ENCODE measurements around the gene GPR55. TPM values are rescaled to one million over a fixed set of nuclear protein-coding genes. Genes with fewer than 3 reads are reported as not detected.

Gene GPR55
- total RNA-seq, 1 experiment from 2014 or later = 0.19 TPM

GRCh38 chr2:230898016-230898712 is 26.9 kb downstream of the GPR55 start:
- POLR2A ChIA-PET (ENCODE audit: low non-redundant PET) = interaction anchor here (0.7 kb wide), 1 partner anchor 11 kb away, joined by 4 read pairs; no protein-coding TSS in a partner anchor
- BruUV-seq (replicated peaks) = no TSS peak

GRCh38 chr2:230896346-230897115 is 28.5 kb downstream of the GPR55 start:
- DNase-seq (ENCODE audit: low spot score) = no peak
- H3K9me3 ChIP-seq (ENCODE audit: low read depth, low read length, poor library complexity, severe bottlenecking) = no peaks in the 10 kb centered on the region
- H3K4me3 ChIP-seq (ENCODE audit: low read depth, low read length, poor library complexity, severe bottlenecking) = no peak overlapping the region
- H3K27me3 ChIP-seq (replicated peaks; ENCODE audit: insufficient read depth, low read depth, low read length, poor library complexity) = no peaks in the 10 kb centered on the region
- no TSS peak for BruUV-seq (replicated peaks)
- no peak for TF ChIP-seq EZH2 (IDR thresholded peaks at IDR 0.05; ENCODE audit: borderline replicate concordance, low read depth, low read length, poor library complexity, severe bottlenecking)
- TF ChIP-seq CTCF (conservative IDR thresholded peaks at IDR 0.05; ENCODE audit: low read depth, low read length) = no peak
- no peaks in the 10 kb centered on the region for H3K4me1 ChIP-seq (ENCODE audit: insufficient read depth, low read length, poor library complexity, severe bottlenecking)
- ChIA-PET POLR2A (ENCODE audit: low non-redundant PET) (no interaction called here), CTCF (no interaction called here)
- H3K27ac ChIP-seq (ENCODE audit: low read depth, low read length, poor library complexity, severe bottlenecking) = no peak overlapping the region
- intact Hi-C loops (cut with micrococcal nuclease; ENCODE audit: unreplicated experiment) = no loop called here
- no peaks in the 10 kb centered on the region for H3K36me3 ChIP-seq (ENCODE audit: insufficient read depth, low read length, poor library complexity, severe bottlenecking)

More at GRCh38 chr2:230898016-230898712, 26.9 kb downstream of the GPR55 start:
- Histone ChIP-seq H3K27ac (ENCODE audit: low read depth, low read length, poor library complexity, severe bottlenecking) (no peak overlapping the region), H3K27me3 (replicated peaks; ENCODE audit: insufficient read depth, low read depth, low read length, poor library complexity) (no peaks in the 10 kb centered on the region), H3K36me3 (ENCODE audit: insufficient read depth, low read length, poor library complexity, severe bottlenecking) (no peaks in the 10 kb centered on the region), H3K4me3 (ENCODE audit: low read depth, low read length, poor library complexity, severe bottlenecking) (no peak overlapping the region), H3K9me3 (ENCODE audit: low read depth, low read length, poor library complexity, severe bottlenecking) (no peaks in the 10 kb centered on the region), H3K4me1 (ENCODE audit: insufficient read depth, low read length, poor library complexity, severe bottlenecking) (no peaks in the 10 kb centered on the region)
- intact Hi-C loops (cut with micrococcal nuclease; ENCODE audit: unreplicated experiment) = no loop called here
- TF ChIP-seq CTCF (conservative IDR thresholded peaks at IDR 0.05; ENCODE audit: low read depth, low read length) = no peak
- no peak for TF ChIP-seq EZH2 (IDR thresholded peaks at IDR 0.05; ENCODE audit: borderline replicate concordance, low read depth, low read length, poor library complexity, severe bottlenecking)
- CTCF ChIA-PET = interaction anchor here (0.6 to 1.7 kb wide), 2 partner anchors 58 to 74 kb away, joined by 4 to 6 read pairs; no protein-coding TSS in a partner anchor
- DNase-seq (ENCODE audit: low spot score) = no peak

- Histone ChIP-seq H3K27me3 (replicated peaks; ENCODE audit: insufficient read depth, low read depth, low read length, poor library complexity) (no peaks in the 10 kb centered on the region), H3K36me3 (ENCODE audit: insufficient read depth, low read length, poor library complexity, severe bottlenecking) (no peaks in the 10 kb centered on the region), H3K4me1 (ENCODE audit: insufficient read depth, low read length, poor library complexity, severe bottlenecking) (no peaks in the 10 kb centered on the region), H3K9me3 (ENCODE audit: low read depth, low read length, poor library complexity, severe bottlenecking) (no peaks in the 10 kb centered on the region), H3K27ac (ENCODE audit: low read depth, low read length, poor library complexity, severe bottlenecking) (no peak overlapping the region), H3K4me3 (ENCODE audit: low read depth, low read length, poor library complexity, severe bottlenecking) (no peak overlapping the region)
- POLR2A ChIA-PET (ENCODE audit: low non-redundant PET) = no interaction called here
- no peak for DNase-seq (ENCODE audit: low spot score)
- CTCF ChIA-PET = no interaction called here
- BruUV-seq (replicated peaks) = no TSS peak
- TF ChIP-seq CTCF (conservative IDR thresholded peaks at IDR 0.05; ENCODE audit: low read depth, low read length) (no peak), EZH2 (IDR thresholded peaks at IDR 0.05; ENCODE audit: borderline replicate concordance, low read depth, low read length, poor library complexity, severe bottlenecking) (no peak)
- intact Hi-C loops (cut with micrococcal nuclease; ENCODE audit: unreplicated experiment) = no loop called here
Observed at GRCh38 chr2:230895536-230896345, 29.3 kb downstream of the GPR55 start.

Measured in A673 (cell line).